Tibial nerve (tissue), 4 donors: ENCODE results near the gene TUBB2B. TPM values are rescaled to one million over a fixed set of nuclear protein-coding genes. Genes with fewer than 3 reads are reported as not detected.
A peak's percentile ranks its signal among the peaks of the same experiment; 100 is the strongest.

ENCODE experiments used
- DNase-seq, 2 donors: peaks; one replicate each; pipeline ENCODE4 v3.0.0-alpha.2; 2019; ENCODE audit warnings: low spot score in 2 of 2
- H3K27ac ChIP-seq, 4 donors: fragments of 200-600 bp; sonication (generic) in 3 of 4; one replicate each; pipeline ENCODE4 v1.5.1; 2017 to 2019; ENCODE audit warnings: mild to moderate bottlenecking in 1 of 4
- H3K27me3 ChIP-seq, 2 donors: fragments of 200-600 bp; sonication (generic) in 1 of 2; one replicate each; pipeline versions ENCODE4 v1.5.1 to v1.6.0; 2017 to 2019
- H3K36me3 ChIP-seq, 3 donors: fragments of 200-600 bp; sonication (generic); one replicate each; pipeline ENCODE4 v1.5.1; 2018 to 2019
- H3K4me1 ChIP-seq, 4 donors: fragments of 200-600 bp; sonication (generic) in 3 of 4; one replicate each; pipeline ENCODE4 v1.5.1; 2017 to 2019
- H3K4me3 ChIP-seq, 4 donors: fragments of 200-600 bp; sonication (generic) in 3 of 4; one replicate each; pipeline ENCODE4 v1.5.1; 2017 to 2019; ENCODE audit warnings: mild to moderate bottlenecking in 1 of 4, moderate library complexity in 1 of 4
- H3K9me3 ChIP-seq, 4 donors: fragments of 200-600 bp; sonication (generic) in 3 of 4; one replicate each; pipeline ENCODE4 v1.5.1; 2017 to 2019
- EP300 ChIP-seq, 2 donors: sonication (generic); formaldehyde crosslinking; IDR thresholded peaks; one replicate each; pipeline ENCODE4 v1.6.1; 2017; ENCODE audit warnings: antibody characterized with exemption in 2 of 2, mild to moderate bottlenecking in 1 of 2
- POLR2A ChIP-seq, 2 donors: fragments of 450-650 bp; IDR thresholded peaks; one replicate each; pipeline ENCODE4 v1.6.1; 2017; ENCODE audit warnings: antibody characterized with exemption in 2 of 2, mild to moderate bottlenecking in 2 of 2, moderate library complexity in 2 of 2
- WGBS, 2 donors: methylation state at CpG; one replicate each; pipeline ENCODE4 v1.1.5; 2018; 5-methylcytosine and 5-hydroxymethylcytosine counted together
- total RNA-seq, 4 donors: library from RNA; depleted of rRNA; stranded (reverse); fragments of >200 nt; gene quantifications; one replicate each; pipeline ENCODE4 v1.1.0, GENCODE V29; 2016
- TF ChIP-seq, protein P1 (sequence below), 5 experiments: fragments of 200-600 bp in 3 of 5; fragments of 450-650 bp in 2 of 5; sonication (generic) in 3 of 5; IDR thresholded peaks; one replicate each; pipeline ENCODE4 v1.5.1; 2016 to 2019; ENCODE audit warnings: antibody characterized with exemption in 5 of 5, mild to moderate bottlenecking in 3 of 5, moderate library complexity in 2 of 5

TUBB2B gene
- total RNA-seq, 4 donors from 2014 or later: 13.7 to 47.6 (median 32.6) TPM

DNA sequence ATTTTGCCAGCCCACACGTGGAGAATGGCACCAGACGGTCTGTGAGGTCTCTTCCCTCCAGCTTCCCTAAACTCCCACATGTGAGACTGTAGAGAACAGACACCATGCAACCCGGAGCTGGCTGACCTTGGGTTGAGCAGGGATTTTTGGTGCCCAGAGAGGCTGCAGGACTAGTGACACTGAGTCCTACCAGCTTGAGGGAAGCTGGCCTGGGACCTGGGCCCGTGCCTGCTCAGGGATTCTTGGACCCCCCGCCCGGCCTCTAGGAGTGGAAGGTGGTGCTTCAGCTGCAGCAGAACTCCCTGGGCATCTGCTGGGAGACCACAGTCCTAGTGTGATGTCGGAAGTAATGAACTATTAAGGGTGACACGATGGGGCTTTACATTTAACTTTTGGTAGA, 34.5 kb upstream of the TUBB2B start:
- Histone ChIP-seq H3K9me3 (no peaks in the 10 kb centered on the region), H3K27me3 (no peaks in the 10 kb centered on the region), H3K27ac (no peak overlapping the region), H3K36me3 (peaks cover 0 to 26% (median 0%) of the 10 kb centered on the region in 3 donors), H3K4me3 (no peak overlapping the region), H3K4me1 (peaks cover 0 to 51% (median 20%) of the 10 kb centered on the region in 4 donors)
- TF ChIP-seq, protein P1, sequence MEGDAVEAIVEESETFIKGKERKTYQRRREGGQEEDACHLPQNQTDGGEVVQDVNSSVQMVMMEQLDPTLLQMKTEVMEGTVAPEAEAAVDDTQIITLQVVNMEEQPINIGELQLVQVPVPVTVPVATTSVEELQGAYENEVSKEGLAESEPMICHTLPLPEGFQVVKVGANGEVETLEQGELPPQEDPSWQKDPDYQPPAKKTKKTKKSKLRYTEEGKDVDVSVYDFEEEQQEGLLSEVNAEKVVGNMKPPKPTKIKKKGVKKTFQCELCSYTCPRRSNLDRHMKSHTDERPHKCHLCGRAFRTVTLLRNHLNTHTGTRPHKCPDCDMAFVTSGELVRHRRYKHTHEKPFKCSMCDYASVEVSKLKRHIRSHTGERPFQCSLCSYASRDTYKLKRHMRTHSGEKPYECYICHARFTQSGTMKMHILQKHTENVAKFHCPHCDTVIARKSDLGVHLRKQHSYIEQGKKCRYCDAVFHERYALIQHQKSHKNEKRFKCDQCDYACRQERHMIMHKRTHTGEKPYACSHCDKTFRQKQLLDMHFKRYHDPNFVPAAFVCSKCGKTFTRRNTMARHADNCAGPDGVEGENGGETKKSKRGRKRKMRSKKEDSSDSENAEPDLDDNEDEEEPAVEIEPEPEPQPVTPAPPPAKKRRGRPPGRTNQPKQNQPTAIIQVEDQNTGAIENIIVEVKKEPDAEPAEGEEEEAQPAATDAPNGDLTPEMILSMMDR (IDR thresholded peaks at IDR 0.05): no peak
- TF ChIP-seq EP300 (IDR thresholded peaks at IDR 0.05) (no peak), POLR2A (IDR thresholded peaks at IDR 0.05) (no peak)
- DNase-seq: no peak
- 65 to 67% methylated on average over 8 of the region's 8 CpGs for WGBS, 2 donors

DNA sequence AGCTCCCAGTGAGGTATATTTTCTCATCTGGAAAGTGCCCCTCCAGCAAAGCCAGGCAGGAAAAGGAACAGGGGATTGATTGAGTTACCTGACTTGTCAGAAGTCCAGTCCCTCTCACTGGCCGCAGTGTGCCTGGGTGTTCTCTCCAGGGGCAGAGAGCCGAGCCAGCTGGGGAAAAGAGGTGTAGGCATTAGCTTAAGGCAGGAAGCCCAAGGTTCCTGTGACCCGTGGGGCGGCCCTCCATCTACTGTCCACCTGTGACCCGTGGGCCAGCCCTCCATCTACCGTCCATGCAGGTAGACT, 34.0 kb upstream of the TUBB2B start:
- TF ChIP-seq POLR2A (IDR thresholded peaks at IDR 0.05): no peak
- TF ChIP-seq, protein P1 (IDR thresholded peaks at IDR 0.05): no peak
- TF ChIP-seq EP300 (IDR thresholded peaks at IDR 0.05): no peak
- Histone ChIP-seq H3K4me3 (no peak overlapping the region), H3K4me1 (peaks cover 0 to 51% (median 20%) of the 10 kb centered on the region in 4 donors), H3K36me3 (peaks cover 0 to 26% (median 0%) of the 10 kb centered on the region in 3 donors), H3K27me3 (no peaks in the 10 kb centered on the region), H3K9me3 (no peaks in the 10 kb centered on the region), H3K27ac (no peak overlapping the region)
- WGBS, 2 donors: 49 to 50% methylated on average over 6 of the region's 6 CpGs
- no peak for DNase-seq

DNA sequence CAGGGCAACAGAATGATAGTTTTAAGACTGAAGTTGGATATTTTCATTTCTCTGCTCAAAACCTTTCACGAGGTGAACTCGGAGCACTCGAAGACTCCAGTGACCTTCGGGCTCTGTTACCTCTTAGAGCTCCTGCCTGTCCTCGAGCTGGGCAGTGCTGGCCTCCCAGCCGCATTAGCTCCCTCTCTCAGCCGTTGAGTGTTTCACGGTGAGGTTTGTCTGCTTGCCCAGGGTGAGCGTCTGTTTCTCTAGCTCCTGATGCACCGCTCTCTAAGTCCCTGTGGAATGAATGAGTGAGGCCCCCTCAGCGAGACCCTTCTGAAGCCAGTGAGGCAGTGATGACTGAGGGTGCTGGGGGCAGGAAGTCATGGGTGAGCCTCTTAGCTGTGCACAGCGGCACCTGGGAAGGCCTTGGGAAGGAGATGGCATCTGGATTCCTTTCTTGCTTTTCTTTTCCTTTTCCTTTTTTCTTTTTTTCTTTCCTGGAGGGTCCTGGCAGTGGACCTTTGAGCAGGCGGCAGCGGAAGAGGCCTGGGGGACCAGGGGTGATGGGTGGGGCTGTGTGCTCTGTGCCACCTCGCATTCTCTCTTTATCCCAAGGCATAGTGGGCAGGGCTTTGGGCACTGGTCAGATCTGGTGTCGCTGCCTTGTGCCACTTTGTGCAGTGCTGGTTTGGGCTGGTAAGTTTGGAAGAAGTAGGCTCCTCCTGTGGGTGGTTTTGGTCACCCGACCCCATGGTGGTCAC, 33.5 kb upstream of the TUBB2B start:
- H3K9me3 ChIP-seq: no peaks in the 10 kb centered on the region
- H3K27ac ChIP-seq: no peak overlapping the region
- peak overlapping the region in 1 of 4 donors; percentile 84 for H3K4me3 ChIP-seq
- DNase-seq: no peak
- TF ChIP-seq, protein P1 (IDR thresholded peaks at IDR 0.05): no peak
- TF ChIP-seq EP300 (IDR thresholded peaks at IDR 0.05) (no peak), POLR2A (IDR thresholded peaks at IDR 0.05) (no peak)
- 69% methylated on average over 17 of the region's 17 CpGs for WGBS, 2 donors
- peaks cover 0 to 51% (median 20%) of the 10 kb centered on the region in 4 donors for H3K4me1 ChIP-seq
- H3K36me3 ChIP-seq: peaks cover 0 to 23% (median 0%) of the 10 kb centered on the region in 3 donors
- H3K27me3 ChIP-seq: no peaks in the 10 kb centered on the region

DNA sequence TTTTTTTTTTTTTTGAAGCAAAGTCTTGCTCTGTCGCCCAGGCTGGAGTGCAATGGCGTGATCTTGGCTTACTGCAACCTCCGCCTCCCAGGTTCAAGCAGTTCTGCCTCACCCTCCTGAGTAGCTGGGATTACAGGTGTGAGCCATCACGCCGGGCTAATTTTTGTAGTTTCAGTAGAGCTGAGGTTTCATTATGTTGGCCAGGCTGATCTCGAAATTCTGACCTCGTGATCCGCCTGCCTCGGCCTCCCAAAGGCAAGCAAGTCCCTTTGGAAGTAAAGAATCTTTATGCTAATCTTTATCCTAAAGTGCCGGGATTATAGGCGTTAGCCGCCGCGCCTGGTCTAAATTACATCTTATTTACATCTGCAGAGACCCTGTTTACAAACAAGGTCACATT, 32.8 kb upstream of the TUBB2B start:
- Histone ChIP-seq H3K4me3 (peak overlapping the region in 1 of 4 donors; percentile 84), H3K36me3 (peaks cover 0 to 19% (median 0%) of the 10 kb centered on the region in 3 donors), H3K4me1 (peaks cover 0 to 51% (median 20%) of the 10 kb centered on the region in 4 donors), H3K27ac (no peak overlapping the region), H3K9me3 (no peaks in the 10 kb centered on the region), H3K27me3 (no peaks in the 10 kb centered on the region)
- no peak for DNase-seq
- WGBS, 2 donors: 76 to 81% methylated on average over 14 of the region's 14 CpGs
- TF ChIP-seq, protein P1 (IDR thresholded peaks at IDR 0.05): no peak
- TF ChIP-seq EP300 (IDR thresholded peaks at IDR 0.05): no peak
- TF ChIP-seq POLR2A (IDR thresholded peaks at IDR 0.05): no peak

DNA sequence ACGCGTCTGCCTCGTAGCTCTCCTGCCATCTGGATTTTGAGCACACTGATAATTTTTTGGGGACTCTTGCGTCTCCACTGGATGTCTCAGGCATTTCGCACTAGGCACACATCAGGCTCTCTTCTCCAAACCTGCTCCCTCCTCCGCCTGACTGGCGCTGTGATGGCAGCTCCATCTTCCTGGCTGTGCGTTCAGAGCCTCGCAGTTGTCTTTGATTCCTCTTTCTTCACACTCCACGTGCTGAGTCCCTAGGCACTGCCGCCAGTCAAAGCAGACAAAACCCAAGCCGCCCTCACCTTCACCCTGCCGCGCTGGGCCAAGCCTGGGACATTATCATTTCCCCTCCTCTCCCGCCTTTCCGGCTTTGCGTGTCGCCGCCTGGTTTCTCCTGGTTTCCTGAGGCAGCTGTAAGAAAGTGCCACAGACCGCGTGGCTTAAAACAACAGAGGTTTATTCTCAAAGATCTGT, 32.1 kb upstream of the TUBB2B start:
- no peak for DNase-seq
- peak overlapping the region; percentile 49 to 85 (median 76) for H3K27ac ChIP-seq
- 1% methylated on average over 21 of the region's 21 CpGs for WGBS, 2 donors
- no peaks in the 10 kb centered on the region for H3K27me3 ChIP-seq
- no peaks in the 10 kb centered on the region for H3K9me3 ChIP-seq
- peaks cover 0 to 17% (median 0%) of the 10 kb centered on the region in 3 donors for H3K36me3 ChIP-seq
- H3K4me3 ChIP-seq: peak overlapping the region; percentile 72 to 92 (median 80)
- H3K4me1 ChIP-seq: peaks cover 0 to 51% (median 20%) of the 10 kb centered on the region in 4 donors
- TF ChIP-seq, protein P1 (IDR thresholded peaks at IDR 0.05): no peak
- TF ChIP-seq EP300 (IDR thresholded peaks at IDR 0.05): no peak
